ENCODE measurements around the gene INO80D. TPM values are rescaled to one million over a fixed set of nuclear protein-coding genes. Genes with fewer than 3 reads are reported as not detected.

The INO80D gene
- total and polyA plus RNA-seq, 2 of the 13 experiments (the other 11 are each of a cell fraction or from before 2014, with no cell fraction given): 7.6 to 7.9 TPM

GRCh38 chr2:206071807-206072206 lies 14.2 kb downstream of the INO80D start (continued):
- TF ChIP-seq SRSF9 (IDR thresholded peaks at IDR 0.05; ENCODE audit: borderline replicate concordance, insufficient read depth, low read depth, low read length, poor library complexity, severe bottlenecking) (no peak), ATF1 (CRISPR knock-in tag; IDR thresholded peaks at IDR 0.05) (no peak)

- CTCF ChIA-PET (ENCODE audit: low intra/inter-chr PET ratio, low total read pairs): no interaction called here
- POLR2A ChIA-PET: no interaction called here
- TF ChIP-seq ZNF503 (CRISPR knock-in tag; IDR thresholded peaks at IDR 0.05) (no peak), CSRNP1 (CRISPR knock-in tag; IDR thresholded peaks at IDR 0.05) (no peak), KDM5B (CRISPR knock-in tag; IDR thresholded peaks at IDR 0.05; ENCODE audit: borderline replicate concordance) (no peak), ZNF644 (CRISPR knock-in tag; IDR thresholded peaks at IDR 0.05; ENCODE audit: low read depth) (no peak), ZFP36L2 (CRISPR knock-in tag; IDR thresholded peaks at IDR 0.05) (no peak)
- TF ChIP-seq, protein P1, sequence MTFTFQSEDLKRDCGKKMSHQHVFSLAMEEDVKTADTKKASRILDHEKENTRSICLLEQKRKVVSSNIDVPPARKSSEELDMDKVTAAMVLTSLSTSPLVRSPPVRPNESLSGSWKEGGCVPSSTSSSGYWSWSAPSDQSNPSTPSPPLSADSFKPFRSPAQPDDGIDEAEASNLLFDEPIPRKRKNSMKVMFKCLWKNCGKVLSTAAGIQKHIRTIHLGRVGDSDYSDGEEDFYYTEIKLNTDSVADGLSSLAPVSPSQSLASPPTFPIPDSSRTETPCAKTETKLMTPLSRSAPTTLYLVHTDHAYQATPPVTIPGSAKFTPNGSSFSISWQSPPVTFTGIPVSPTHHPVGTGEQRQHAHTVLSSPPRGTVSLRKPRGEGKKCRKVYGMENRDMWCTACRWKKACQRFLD (CRISPR knock-in tag; IDR thresholded peaks at IDR 0.05; ENCODE audit: borderline replicate concordance): no peak
- Histone ChIP-seq H4K20me1 (ENCODE audit: insufficient read depth, low read length) (no peaks in the 10 kb centered on the region), H3K9me3 (ENCODE audit: low read length) (no peaks in the 10 kb centered on the region), H3K27me3 (ENCODE audit: control insufficient read depth in 1 of 2, insufficient read depth in 2 of 2, low read length in 2 of 2) (no peaks in the 10 kb centered on the region), H3K4me3 (replicated peaks in 1 of 3; ENCODE audit: insufficient read depth in 1 of 3, low read depth in 2 of 3, low read length in 3 of 3) (no peak overlapping the region), H3K4me2 (ENCODE audit: low read depth, low read length) (no peak overlapping the region), H3K9ac (ENCODE audit: insufficient read depth, low read depth, low read length) (no peak overlapping the region), H3K79me2 (ENCODE audit: insufficient read depth, low read length) (peaks cover 76% of the 10 kb centered on the region), H2AFZ (ENCODE audit: low read length) (no peak overlapping the region), H3K4me1 (ENCODE audit: insufficient read depth, low read length) (peaks cover 11% of the 10 kb centered on the region), H3K27ac (ENCODE audit: extremely low read length, insufficient read depth, low read length) (no peak overlapping the region), H3K36me3 (replicated peaks in 1 of 2; ENCODE audit: control insufficient read depth in 1 of 2, insufficient read depth in 2 of 2, low read length in 2 of 2) (peaks cover 1 to 10% of the 10 kb centered on the region in 2 experiments; a peak in 4 of 5 replicates)
- ATAC-seq: no peak
- 94% methylated on average over 2 of the region's 2 CpGs for WGBS (ENCODE audit: low lambda C conversion rate)
- BruUV-seq (replicated peaks): no TSS peak
- DNase-seq (ENCODE audit: low spot score): no peak
- in situ Hi-C loops (cut with HindIII; ENCODE audit: extremely low pct_ligation_motif_present, low pct_unique_long_range_greater_than_20kb) (no loop called here), intact Hi-C loops (cut with micrococcal nuclease; ENCODE audit: unreplicated experiment) (no loop called here)
- no peak for FAIRE-seq
Observed at GRCh38 chr2:206069417-206069816, 16.6 kb downstream of the INO80D start.

Measured in HepG2 (cell line).